Endothelial cell (in vitro differentiated cells): ENCODE results near the gene ERMP1. TPM values are rescaled to one million over a fixed set of nuclear protein-coding genes. Genes with fewer than 3 reads are reported as not detected.

Experiments
- DNase-seq: peaks from one replicate; pipeline ENCODE4 v3.0.0; 2021; ENCODE audit warnings: low spot score
- H3K27ac Mint-ChIP-seq: one replicate; pipeline ENCODE4 v1.8.0; 2021; ENCODE audit warnings: mixed read lengths, inconsistent platforms; ENCODE audit not compliant: unreplicated experiment
- H3K27me3 Mint-ChIP-seq: one replicate; pipeline ENCODE4 v1.8.0; 2021; ENCODE audit warnings: mild to moderate bottlenecking, moderate library complexity, mixed read lengths, inconsistent platforms; ENCODE audit not compliant: unreplicated experiment
- H3K36me3 Mint-ChIP-seq: one replicate; pipeline ENCODE4 v1.8.0; 2021; ENCODE audit warnings: mild to moderate bottlenecking, low read depth, mixed read lengths, inconsistent platforms; ENCODE audit not compliant: unreplicated experiment
- H3K4me1 Mint-ChIP-seq: one replicate; pipeline ENCODE4 v1.8.0; 2021; ENCODE audit warnings: mild to moderate bottlenecking, mixed read lengths, inconsistent platforms; ENCODE audit not compliant: unreplicated experiment
- H3K4me3 Mint-ChIP-seq: one replicate; pipeline ENCODE4 v1.8.0; 2021; ENCODE audit warnings: mild to moderate bottlenecking, mixed read lengths, inconsistent platforms; ENCODE audit not compliant: unreplicated experiment
- H3K9me3 Mint-ChIP-seq: one replicate; pipeline ENCODE4 v1.8.0; 2021; ENCODE audit warnings: mixed read lengths, inconsistent platforms; ENCODE audit not compliant: unreplicated experiment
- CTCF ChIP-seq: fragments of 200-600 bp; sonication (generic); IDR thresholded peaks from one replicate; pipeline ENCODE4 v1.5.0; 2021; ENCODE audit warnings: antibody characterized with exemption; ENCODE audit not compliant: unreplicated experiment
- total RNA-seq: library from RNA; stranded (reverse); fragmentation: NEBNext Ultra II Directional; extraction: Animal tissue kit (Norgen Biotek cat#: 25700); gene quantifications from one replicate; pipeline ENCODE4 v1.2.1, GENCODE V29; 2021; ENCODE audit not compliant: unreplicated experiment

The ERMP1 gene
- total RNA-seq, 1 donor from 2014 or later, result 13.4 TPM

GRCh38 chr9:5762421-5762820 lies 70.5 kb downstream of the ERMP1 start:
- no peak for TF ChIP-seq CTCF
- Mint-ChIP-seq H3K27me3 (no peaks in the 10 kb centered on the region), H3K4me1 (no peaks in the 10 kb centered on the region), H3K4me3 (no peak overlapping the region), H3K9me3 (no peaks in the 10 kb centered on the region), H3K36me3 (peaks cover 33% of the 10 kb centered on the region), H3K27ac (no peak overlapping the region)
- DNase-seq, result no peak

- DNase-seq, result no peak
- no peak for TF ChIP-seq CTCF
- Mint-ChIP-seq H3K27me3 (no peaks in the 10 kb centered on the region), H3K9me3 (no peaks in the 10 kb centered on the region), H3K36me3 (peaks cover 21% of the 10 kb centered on the region), H3K4me3 (no peak overlapping the region), H3K4me1 (no peaks in the 10 kb centered on the region), H3K27ac (no peak overlapping the region)
Measured at GRCh38 chr9:5760338-5760737, 72.6 kb downstream of the ERMP1 start.

GRCh38 chr9:5756633-5757032 lies 76.3 kb downstream of the ERMP1 start:
- no peak overlapping the region for H3K27ac Mint-ChIP-seq
- DNase-seq, result no peak
- H3K36me3 Mint-ChIP-seq, result peaks cover 12% of the 10 kb centered on the region
- peaks cover 2% of the 10 kb centered on the region for H3K27me3 Mint-ChIP-seq
- no peaks in the 10 kb centered on the region for H3K9me3 Mint-ChIP-seq
- no peak for TF ChIP-seq CTCF
- H3K4me1 Mint-ChIP-seq, result no peaks in the 10 kb centered on the region
- no peak overlapping the region for H3K4me3 Mint-ChIP-seq

GRCh38 chr9:5750569-5750968 lies 82.3 kb downstream of the ERMP1 start:
- H3K27ac Mint-ChIP-seq, result no peak overlapping the region
- no peak overlapping the region for H3K4me3 Mint-ChIP-seq
- no peaks in the 10 kb centered on the region for H3K9me3 Mint-ChIP-seq
- H3K27me3 Mint-ChIP-seq, result peaks cover 2% of the 10 kb centered on the region
- peaks cover 18% of the 10 kb centered on the region for H3K36me3 Mint-ChIP-seq
- DNase-seq, result no peak
- no peaks in the 10 kb centered on the region for H3K4me1 Mint-ChIP-seq
- TF ChIP-seq CTCF, result no peak

GRCh38 chr9:5749306-5749705 lies 83.6 kb downstream of the ERMP1 start:
- Mint-ChIP-seq H3K36me3 (peaks cover 20% of the 10 kb centered on the region), H3K9me3 (no peaks in the 10 kb centered on the region), H3K27me3 (peaks cover 2% of the 10 kb centered on the region), H3K27ac (no peak overlapping the region), H3K4me3 (no peak overlapping the region), H3K4me1 (no peaks in the 10 kb centered on the region)
- TF ChIP-seq CTCF, result no peak
- DNase-seq, result no peak
